ENCODE measurements around the gene C7orf57. TPM values are rescaled to one million over a fixed set of nuclear protein-coding genes. Genes with fewer than 3 reads are reported as not detected.
A peak's percentile ranks its signal among the peaks of the same experiment; 100 is the strongest.

C7orf57 gene
- total and polyA plus RNA-seq, 10 of the 15 experiments (the other 5 are each of a cell fraction or from before 2014, with no cell fraction given), result 0.04 to 0.21 (median 0.10) TPM; not detected in 5

DNA sequence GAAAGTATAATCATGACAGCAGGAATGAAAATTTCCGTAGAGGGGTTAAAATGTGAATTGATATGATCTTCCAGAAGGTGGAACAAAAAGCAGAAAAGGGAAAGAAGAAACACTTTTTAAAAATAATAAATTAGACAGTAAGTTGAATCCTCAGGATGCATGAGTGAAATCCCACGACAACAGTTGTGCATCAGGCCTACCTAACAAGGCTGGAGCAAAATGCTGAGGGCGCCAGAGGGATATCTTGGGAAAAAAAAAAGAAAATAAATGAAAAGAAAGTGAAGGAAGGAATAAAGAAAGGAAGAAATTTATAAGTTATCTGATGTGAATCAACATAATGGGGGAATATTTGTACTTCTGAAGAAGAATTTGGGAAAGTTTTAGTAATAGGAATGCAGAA lies 42.9 kb upstream of the C7orf57 start:
- no TSS peak for BruUV-seq (replicated peaks)
- Histone ChIP-seq H4K20me1 (ENCODE audit: control insufficient read depth, insufficient read depth) (no peaks in the 10 kb centered on the region), H3K4me2 (ENCODE audit: control insufficient read depth, insufficient read depth) (peak overlapping the region; percentile 82; the same call in 1 of the 2 replicates), H2AFZ (ENCODE audit: control insufficient read depth, low read depth, low read length) (no peak overlapping the region), H3K36me3 (ENCODE audit: control insufficient read depth in 2 of 2, insufficient read depth in 2 of 2, low read length in 1 of 2) (no peaks in the 10 kb centered on the region), H3K4me1 (ENCODE audit: control insufficient read depth, insufficient read depth, low read length) (peaks cover 5% of the 10 kb centered on the region; the same call in 1 of the 2 replicates), H3K9me3 (replicated peaks; ENCODE audit: control insufficient read depth, insufficient read depth, low read length) (no peaks in the 10 kb centered on the region), H3K27me3 (replicated peaks in 1 of 2; ENCODE audit: control insufficient read depth in 2 of 2, insufficient read depth in 2 of 2, low read length in 1 of 2) (no peaks in the 10 kb centered on the region), H3K27ac (ENCODE audit: control insufficient read depth, insufficient read depth) (no peak overlapping the region), H3K79me2 (ENCODE audit: control insufficient read depth, insufficient read depth, low read length) (no peaks in the 10 kb centered on the region), H3K9ac (ENCODE audit: control insufficient read depth, insufficient read depth, low read length) (no peak overlapping the region), H3K4me3 (no peak overlapping the region)
- 63% methylated on average over 3 of the region's 3 CpGs for WGBS (ENCODE audit: insufficient coverage, insufficient replicate concordance, low lambda C conversion rate, missing lambda C conversion rate)
- DNase-seq (ENCODE audit: low read depth, low spot score) (no peak), FAIRE-seq (no peak), ATAC-seq (no peak)
- SMC1A ChIA-PET (ENCODE audit: uncharacterized antibody, unreplicated experiment), result interaction anchor here (0.8 to 2.3 kb wide), 12 partner anchors 23 to 144 kb away, joined by 3 to 41 read pairs (median 5); no protein-coding TSS in a partner anchor
- POLR2A ChIA-PET, result interaction anchor here (0.6 to 1.9 kb wide), 2 partner anchors 92 to 95 kb away, joined by 5 to 8 read pairs; no protein-coding TSS in a partner anchor
- RAD21 ChIA-PET (ENCODE audit: unreplicated experiment), result interaction anchor here (0.6 to 3.3 kb wide), 14 partner anchors 8 to 629 kb away, joined by 3 to 79 read pairs (median 6); partner anchors contain the start of genes PKD1L1 and UPP1
- in situ Hi-C loops (cut with MboI), result loop anchor here (5.0 kb wide), 1 partner anchor 115 kb away; no protein-coding TSS in a partner anchor
- intact Hi-C loops (cut with micrococcal nuclease; ENCODE audit: unreplicated experiment), result no loop called here
- CTCF ChIA-PET, result interaction anchor here (0.6 to 7.5 kb wide), 22 partner anchors 8 to 162 kb away, joined by 3 to 210 read pairs (median 4); no protein-coding TSS in a partner anchor
- TF ChIP-seq MTA3 (IDR thresholded peaks at IDR 0.05; ENCODE audit: borderline replicate concordance, low read length) (no peak), BHLHE40 (IDR thresholded peaks at IDR 0.05; ENCODE audit: borderline replicate concordance in 1 of 2, low read depth in 2 of 2, low read length in 1 of 2) (no peak), RB1 (IDR thresholded peaks at IDR 0.05; ENCODE audit: borderline replicate concordance) (no peak), SP1 (IDR thresholded peaks at IDR 0.05; ENCODE audit: low read depth, low read length) (no peak), RUNX3 (IDR thresholded peaks at IDR 0.05; ENCODE audit: low read length) (no peak), JUNB (IDR thresholded peaks at IDR 0.05) (no peak), SIN3A (IDR thresholded peaks at IDR 0.05; ENCODE audit: low read depth, low read length) (no peak), GABPA (IDR thresholded peaks at IDR 0.05; ENCODE audit: low read depth) (no peak), EGR1 (IDR thresholded peaks at IDR 0.05; ENCODE audit: borderline replicate concordance in 1 of 2, low read depth in 2 of 2, low read length in 2 of 2) (no peak), DPF2 (IDR thresholded peaks at IDR 0.05) (no peak)
- TF ChIP-seq, protein P1, sequence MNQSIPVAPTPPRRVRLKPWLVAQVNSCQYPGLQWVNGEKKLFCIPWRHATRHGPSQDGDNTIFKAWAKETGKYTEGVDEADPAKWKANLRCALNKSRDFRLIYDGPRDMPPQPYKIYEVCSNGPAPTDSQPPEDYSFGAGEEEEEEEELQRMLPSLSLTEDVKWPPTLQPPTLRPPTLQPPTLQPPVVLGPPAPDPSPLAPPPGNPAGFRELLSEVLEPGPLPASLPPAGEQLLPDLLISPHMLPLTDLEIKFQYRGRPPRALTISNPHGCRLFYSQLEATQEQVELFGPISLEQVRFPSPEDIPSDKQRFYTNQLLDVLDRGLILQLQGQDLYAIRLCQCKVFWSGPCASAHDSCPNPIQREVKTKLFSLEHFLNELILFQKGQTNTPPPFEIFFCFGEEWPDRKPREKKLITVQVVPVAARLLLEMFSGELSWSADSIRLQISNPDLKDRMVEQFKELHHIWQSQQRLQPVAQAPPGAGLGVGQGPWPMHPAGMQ (IDR thresholded peaks at IDR 0.05; ENCODE audit: borderline replicate concordance), result no peak
- TF ChIP-seq, protein P2, sequence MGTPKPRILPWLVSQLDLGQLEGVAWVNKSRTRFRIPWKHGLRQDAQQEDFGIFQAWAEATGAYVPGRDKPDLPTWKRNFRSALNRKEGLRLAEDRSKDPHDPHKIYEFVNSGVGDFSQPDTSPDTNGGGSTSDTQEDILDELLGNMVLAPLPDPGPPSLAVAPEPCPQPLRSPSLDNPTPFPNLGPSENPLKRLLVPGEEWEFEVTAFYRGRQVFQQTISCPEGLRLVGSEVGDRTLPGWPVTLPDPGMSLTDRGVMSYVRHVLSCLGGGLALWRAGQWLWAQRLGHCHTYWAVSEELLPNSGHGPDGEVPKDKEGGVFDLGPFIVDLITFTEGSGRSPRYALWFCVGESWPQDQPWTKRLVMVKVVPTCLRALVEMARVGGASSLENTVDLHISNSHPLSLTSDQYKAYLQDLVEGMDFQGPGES (IDR thresholded peaks at IDR 0.05), result no peak
- TF ChIP-seq, protein P3, sequence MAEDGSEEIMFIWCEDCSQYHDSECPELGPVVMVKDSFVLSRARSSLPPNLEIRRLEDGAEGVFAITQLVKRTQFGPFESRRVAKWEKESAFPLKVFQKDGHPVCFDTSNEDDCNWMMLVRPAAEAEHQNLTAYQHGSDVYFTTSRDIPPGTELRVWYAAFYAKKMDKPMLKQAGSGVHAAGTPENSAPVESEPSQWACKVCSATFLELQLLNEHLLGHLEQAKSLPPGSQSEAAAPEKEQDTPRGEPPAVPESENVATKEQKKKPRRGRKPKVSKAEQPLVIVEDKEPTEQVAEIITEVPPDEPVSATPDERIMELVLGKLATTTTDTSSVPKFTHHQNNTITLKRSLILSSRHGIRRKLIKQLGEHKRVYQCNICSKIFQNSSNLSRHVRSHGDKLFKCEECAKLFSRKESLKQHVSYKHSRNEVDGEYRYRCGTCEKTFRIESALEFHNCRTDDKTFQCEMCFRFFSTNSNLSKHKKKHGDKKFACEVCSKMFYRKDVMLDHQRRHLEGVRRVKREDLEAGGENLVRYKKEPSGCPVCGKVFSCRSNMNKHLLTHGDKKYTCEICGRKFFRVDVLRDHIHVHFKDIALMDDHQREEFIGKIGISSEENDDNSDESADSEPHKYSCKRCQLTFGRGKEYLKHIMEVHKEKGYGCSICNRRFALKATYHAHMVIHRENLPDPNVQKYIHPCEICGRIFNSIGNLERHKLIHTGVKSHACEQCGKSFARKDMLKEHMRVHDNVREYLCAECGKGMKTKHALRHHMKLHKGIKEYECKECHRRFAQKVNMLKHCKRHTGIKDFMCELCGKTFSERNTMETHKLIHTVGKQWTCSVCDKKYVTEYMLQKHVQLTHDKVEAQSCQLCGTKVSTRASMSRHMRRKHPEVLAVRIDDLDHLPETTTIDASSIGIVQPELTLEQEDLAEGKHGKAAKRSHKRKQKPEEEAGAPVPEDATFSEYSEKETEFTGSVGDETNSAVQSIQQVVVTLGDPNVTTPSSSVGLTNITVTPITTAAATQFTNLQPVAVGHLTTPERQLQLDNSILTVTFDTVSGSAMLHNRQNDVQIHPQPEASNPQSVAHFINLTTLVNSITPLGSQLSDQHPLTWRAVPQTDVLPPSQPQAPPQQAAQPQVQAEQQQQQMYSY (CRISPR knock-in tag; IDR thresholded peaks at IDR 0.05), result no peak
- TF ChIP-seq, protein P4, sequence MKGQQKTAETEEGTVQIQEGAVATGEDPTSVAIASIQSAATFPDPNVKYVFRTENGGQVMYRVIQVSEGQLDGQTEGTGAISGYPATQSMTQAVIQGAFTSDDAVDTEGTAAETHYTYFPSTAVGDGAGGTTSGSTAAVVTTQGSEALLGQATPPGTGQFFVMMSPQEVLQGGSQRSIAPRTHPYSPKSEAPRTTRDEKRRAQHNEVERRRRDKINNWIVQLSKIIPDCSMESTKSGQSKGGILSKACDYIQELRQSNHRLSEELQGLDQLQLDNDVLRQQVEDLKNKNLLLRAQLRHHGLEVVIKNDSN (IDR thresholded peaks at IDR 0.05; ENCODE audit: borderline replicate concordance, extremely low read length, insufficient read depth, low read depth, low read length), result no peak
